ENCODE data around the gene CATSPER4. TPM values are rescaled to one million over a fixed set of nuclear protein-coding genes. Genes with fewer than 3 reads are reported as not detected.

The CATSPER4 gene
- total RNA-seq, 2 donors from 2014 or later, result 1.5 TPM; not detected in 1

GRCh38 chr1:26237230-26237966 lies 47.0 kb downstream of the CATSPER4 start:
- DNase-seq (ENCODE audit: low spot score), result no peak
- H3K4me1 ChIP-seq (replicated peaks), result no peaks in the 10 kb centered on the region
- 81% methylated on average over 6 of the region's 6 CpGs for WGBS
- no peak overlapping the region for H3K27ac ChIP-seq
- H3K4me3 ChIP-seq, result no peak overlapping the region
- no peaks in the 10 kb centered on the region for H3K9me3 ChIP-seq
- intact Hi-C loops (cut with DNase I), result no loop called here
- H3K36me3 ChIP-seq, result no peaks in the 10 kb centered on the region
- no peak for TF ChIP-seq POLR2A (IDR thresholded peaks at IDR 0.05)
- no peak for TF ChIP-seq CTCF (IDR thresholded peaks at IDR 0.05)
- TF ChIP-seq POLR2AphosphoS5 (IDR thresholded peaks at IDR 0.05), result no peak
- no peaks in the 10 kb centered on the region for H3K27me3 ChIP-seq (replicated peaks; ENCODE audit: insufficient read depth)

GRCh38 chr1:26239936-26240335 lies 49.5 kb downstream of the CATSPER4 start:
- no peak overlapping the region for H3K4me3 ChIP-seq
- H3K27ac ChIP-seq, result no peak overlapping the region
- H3K9me3 ChIP-seq, result no peaks in the 10 kb centered on the region
- no peak for TF ChIP-seq POLR2AphosphoS5 (IDR thresholded peaks at IDR 0.05)
- no peak for TF ChIP-seq CTCF (IDR thresholded peaks at IDR 0.05)
- no peak for TF ChIP-seq POLR2A (IDR thresholded peaks at IDR 0.05)
- DNase-seq (ENCODE audit: low spot score), result no peak
- WGBS, result 88% methylated on average over 4 of the region's 4 CpGs
- no peaks in the 10 kb centered on the region for H3K27me3 ChIP-seq (replicated peaks; ENCODE audit: insufficient read depth)
- intact Hi-C loops (cut with DNase I), result no loop called here
- H3K4me1 ChIP-seq (replicated peaks), result no peaks in the 10 kb centered on the region
- no peaks in the 10 kb centered on the region for H3K36me3 ChIP-seq

Other genes with a start within 250 kb of the CATSPER4 start
- 10 to 100 TPM; 17.4 to 18.7 TPM for gene PAFAH2, start 192.5 kb upstream of the CATSPER4 start, total RNA-seq
- gene EXTL1, start 168.8 kb upstream of the CATSPER4 start, total RNA-seq, result 1 to 10 TPM in 1 of 2 donors, not detected in 1; 3.2 TPM
- under 1 TPM; 0.05 to 0.34 TPM for gene SLC30A2, start 144.5 kb upstream of the CATSPER4 start, total RNA-seq
- under 1 TPM in 1 of 2 donors, not detected in 1; 0.68 TPM for gene TRIM63, start 123.0 kb upstream of the CATSPER4 start, total RNA-seq
- 10 to 100 TPM; 10.5 TPM for gene PDIK1L, start 78.8 kb upstream of the CATSPER4 start, total RNA-seq
- gene FAM110D, start 31.5 kb upstream of the CATSPER4 start, total RNA-seq, result 1 to 10 TPM; 3.8 to 5.9 TPM
- gene C1orf232, start 21.6 kb upstream of the CATSPER4 start, total RNA-seq, result not detected
- gene ZNF593, start 20.7 kb upstream of the CATSPER4 start, total RNA-seq, result 10 to 100 TPM; 44.5 to 50.7 TPM
- not detected for gene ZNF593OS, start 18.8 kb upstream of the CATSPER4 start, total RNA-seq
- gene CNKSR1, start 13.1 kb upstream of the CATSPER4 start, total RNA-seq, result 10 to 100 TPM; 24.8 to 32.4 TPM
- 10 to 100 TPM in 1 of 2 donors, 1 to 10 TPM in 1; 3.4 to 21.0 TPM for gene CEP85, start 43.6 kb downstream of the CATSPER4 start, total RNA-seq
- gene SH3BGRL3, start 89.5 kb downstream of the CATSPER4 start, total RNA-seq, result 10 to 100 TPM; 37.4 to 55.3 TPM
- 10 to 100 TPM; 13.2 to 18.1 TPM for gene UBXN11, start 116.0 kb downstream of the CATSPER4 start, total RNA-seq
- 1 to 10 TPM; 3.2 to 5.3 TPM for gene CD52, start 127.4 kb downstream of the CATSPER4 start, total RNA-seq
- gene CRYBG2, start 163.5 kb downstream of the CATSPER4 start, total RNA-seq, result 1 to 10 TPM; 3.9 to 4.8 TPM
- 1 to 10 TPM in 1 of 2 donors, not detected in 1; 4.8 TPM for gene ZNF683, start 182.1 kb downstream of the CATSPER4 start, total RNA-seq
- gene LIN28A, start 220.2 kb downstream of the CATSPER4 start, total RNA-seq, result under 1 TPM in 1 of 2 donors, not detected in 1; 0.17 TPM
- gene DHDDS, start 241.7 kb downstream of the CATSPER4 start, total RNA-seq, result 10 to 100 TPM; 28.9 to 39.0 TPM